H9 (cell line): Measurements from ENCODE around the gene GSN. TPM values are rescaled to one million over a fixed set of nuclear protein-coding genes. Genes with fewer than 3 reads are reported as not detected.

Experiments used
- DNase-seq: peaks from one replicate; pipeline ENCODE4 v3.0.0-alpha.2; 2017
- H2AFZ ChIP-seq: one replicate; pipeline ENCODE4 v1.6.1; 2013; ENCODE audit warnings: mild to moderate bottlenecking, low read length, control low read depth, moderate library complexity
- H2AK5ac ChIP-seq: 2 replicates; pipeline ENCODE4 v1.6.1; 2013; ENCODE audit warnings: low read length, control low read depth, mixed read lengths; ENCODE audit not compliant: insufficient read length
- H2BK120ac ChIP-seq: one replicate; pipeline ENCODE4 v1.6.1; 2013; ENCODE audit warnings: low read depth, mild to moderate bottlenecking, low read length, control low read depth, inconsistent platforms; ENCODE audit not compliant: poor library complexity, severe bottlenecking
- H2BK12ac ChIP-seq: 2 replicates; pipeline ENCODE4 v1.6.1; 2013; ENCODE audit warnings: low read length, control low read depth, mixed read lengths, low read depth; ENCODE audit not compliant: insufficient read length
- H2BK15ac ChIP-seq: 2 replicates; pipeline ENCODE4 v1.6.1; 2013; ENCODE audit warnings: low read depth, low read length, control low read depth
- H2BK20ac ChIP-seq: one replicate; pipeline ENCODE4 v1.6.1; 2013; ENCODE audit warnings: low read depth, mild to moderate bottlenecking, low read length, control low read depth, inconsistent platforms; ENCODE audit not compliant: poor library complexity, severe bottlenecking
- H2BK5ac ChIP-seq: 2 replicates; pipeline ENCODE4 v1.6.1; 2013; ENCODE audit warnings: low read length, control low read depth, mixed read lengths; ENCODE audit not compliant: insufficient read length
- H3K14ac ChIP-seq: 2 replicates; pipeline ENCODE4 v1.6.1; 2013; ENCODE audit warnings: low read length, control low read depth; ENCODE audit not compliant: insufficient read depth
- H3K18ac ChIP-seq: 2 replicates; pipeline ENCODE4 v1.6.1; 2013; ENCODE audit warnings: low read depth, mild to moderate bottlenecking, mixed read lengths, low read length, control low read depth; ENCODE audit not compliant: insufficient read length
- H3K23ac ChIP-seq: 2 replicates; pipeline ENCODE4 v1.6.1; 2013; ENCODE audit warnings: low read length, control low read depth, mixed read lengths, low read depth; ENCODE audit not compliant: insufficient read length
- H3K23me2 ChIP-seq: 2 replicates; pipeline ENCODE4 v1.6.1; 2013; ENCODE audit warnings: low read depth, mild to moderate bottlenecking, mixed read lengths, low read length, control low read depth; ENCODE audit not compliant: insufficient read length, poor library complexity, severe bottlenecking
- H3K27ac ChIP-seq: 2 replicates; pipeline ENCODE4 v1.5.1; 2013; ENCODE audit warnings: low read length, control low read depth, mixed read lengths, low read depth; ENCODE audit not compliant: insufficient read length
- H3K27me3 ChIP-seq: 2 replicates; pipeline ENCODE4 v1.6.1; 2013; ENCODE audit warnings: low read length, control low read depth, inconsistent platforms; ENCODE audit not compliant: insufficient read depth
- H3K4ac ChIP-seq: 2 replicates; pipeline ENCODE4 v1.6.1; 2013; ENCODE audit warnings: low read depth, mild to moderate bottlenecking, control low read depth, inconsistent platforms, low read length, moderate library complexity
- H3K4me1 ChIP-seq: 2 replicates; pipeline ENCODE4 v1.6.1; 2013; ENCODE audit warnings: low read length, control low read depth, inconsistent platforms; ENCODE audit not compliant: insufficient read depth
- H3K4me2 ChIP-seq: 2 replicates; pipeline ENCODE4 v1.6.1; 2013; ENCODE audit warnings: low read length, control low read depth, mixed read lengths; ENCODE audit not compliant: insufficient read length, insufficient read depth
- H3K56ac ChIP-seq: 2 replicates; pipeline ENCODE4 v1.6.1; 2013; ENCODE audit warnings: low read depth, mild to moderate bottlenecking, mixed read lengths, low read length, control low read depth; ENCODE audit not compliant: insufficient read length
- H3K79me1 ChIP-seq: 2 replicates; pipeline ENCODE4 v1.6.1; 2013; ENCODE audit warnings: low read depth, mild to moderate bottlenecking, moderate library complexity, low read length, control low read depth, inconsistent platforms; ENCODE audit not compliant: insufficient read depth, poor library complexity, severe bottlenecking
- H3K79me2 ChIP-seq: 2 replicates; pipeline ENCODE4 v1.6.1; 2013; ENCODE audit warnings: low read length, control low read depth, inconsistent platforms; ENCODE audit not compliant: insufficient read depth
- H3K9ac ChIP-seq: 2 replicates; pipeline ENCODE4 v1.6.1; 2013; ENCODE audit warnings: low read length, control low read depth, mixed read lengths; ENCODE audit not compliant: insufficient read length; ENCODE audit errors: extremely low read depth
- H3K9me3 ChIP-seq: one replicate; pipeline ENCODE4 v1.6.1; 2013; ENCODE audit warnings: low read depth, low read length, inconsistent platforms; ENCODE audit not compliant: control insufficient read depth
- H3T11ph ChIP-seq: one replicate; pipeline ENCODE4 v1.6.1; 2013; ENCODE audit warnings: mild to moderate bottlenecking, low read length, control low read depth, inconsistent platforms
- H4K20me1 ChIP-seq: one replicate; pipeline ENCODE4 v1.6.1; 2013; ENCODE audit not compliant: control insufficient read depth, insufficient read length, insufficient read depth
- H4K5ac ChIP-seq: 2 replicates; pipeline ENCODE4 v1.6.1; 2013; ENCODE audit warnings: low read depth, mild to moderate bottlenecking, mixed read lengths, low read length, control low read depth; ENCODE audit not compliant: insufficient read length
- H4K8ac ChIP-seq: replicated peaks from 2 replicates; pipeline ENCODE4 v1.6.1; 2013; ENCODE audit warnings: low read length, control low read depth, mixed read lengths, low read depth; ENCODE audit not compliant: insufficient read length
- H4K91ac ChIP-seq: 2 replicates; pipeline ENCODE4 v1.6.1; 2013; ENCODE audit warnings: low read depth, mild to moderate bottlenecking, moderate library complexity, mixed read lengths, low read length, control low read depth; ENCODE audit not compliant: insufficient read length
- H3K27ac Mint-ChIP-seq, 3 experiments: 2 replicates in 2 of 3; 3 replicates in 1 of 3; pipeline ENCODE4 v1.8.0; 2020 to 2021; ENCODE audit warnings: mixed read lengths in 3 of 3, mild to moderate bottlenecking in 1 of 3, moderate library complexity in 1 of 3
- H3K27me3 Mint-ChIP-seq: 2 replicates; pipeline ENCODE4 v1.8.0; 2021; ENCODE audit warnings: low read depth, mild to moderate bottlenecking, moderate library complexity, mixed read lengths
- H3K36me3 Mint-ChIP-seq, 3 experiments: 2 replicates in 2 of 3; 3 replicates in 1 of 3; pipeline ENCODE4 v1.8.0; 2020 to 2021; ENCODE audit warnings: low read depth in 3 of 3, mixed read lengths in 3 of 3; ENCODE audit not compliant: insufficient read depth in 1 of 3
- H3K4me1 Mint-ChIP-seq, 2 experiments: 2 replicates each; pipeline ENCODE4 v1.8.0; 2020; ENCODE audit warnings: mixed read lengths in 2 of 2
- H3K4me3 Mint-ChIP-seq, 2 experiments: 2 replicates in 1 of 2; 3 replicates in 1 of 2; pipeline ENCODE4 v1.8.0; 2020 to 2021; ENCODE audit warnings: mild to moderate bottlenecking in 2 of 2, mixed read lengths in 2 of 2, moderate library complexity in 1 of 2
- H3K9me3 Mint-ChIP-seq, 2 experiments: 2 replicates in 1 of 2; 3 replicates in 1 of 2; pipeline ENCODE4 v1.8.0; 2020; ENCODE audit warnings: mild to moderate bottlenecking in 2 of 2, mixed read lengths in 2 of 2, moderate library complexity in 1 of 2
- WGBS: extraction: QIAGEN DNeasy Blood & Tissue Kit; methylation state at CpG from one replicate; pipeline ENCODE4 v1.1.7; 2013; ENCODE audit warnings: missing lambda C conversion rate, low lambda C conversion rate, mixed read lengths; ENCODE audit not compliant: insufficient read length; ENCODE audit errors: extremely low coverage; 5-methylcytosine and 5-hydroxymethylcytosine counted together
- total RNA-seq: library from RNA; stranded (reverse); gene quantifications from 2 replicates; pipeline ENCODE4 v1.2.1, GENCODE V29; 2021
- TF ChIP-seq, protein P1 (sequence below): fragments of 200-600 bp; sonication (generic); conservative IDR thresholded peaks from 3 replicates; pipeline ENCODE4 v1.8.0; 2021; ENCODE audit warnings: antibody characterized with exemption, mild to moderate bottlenecking

GSN gene
- total RNA-seq, 1 experiment from 2014 or later = 14.9 TPM

DNA sequence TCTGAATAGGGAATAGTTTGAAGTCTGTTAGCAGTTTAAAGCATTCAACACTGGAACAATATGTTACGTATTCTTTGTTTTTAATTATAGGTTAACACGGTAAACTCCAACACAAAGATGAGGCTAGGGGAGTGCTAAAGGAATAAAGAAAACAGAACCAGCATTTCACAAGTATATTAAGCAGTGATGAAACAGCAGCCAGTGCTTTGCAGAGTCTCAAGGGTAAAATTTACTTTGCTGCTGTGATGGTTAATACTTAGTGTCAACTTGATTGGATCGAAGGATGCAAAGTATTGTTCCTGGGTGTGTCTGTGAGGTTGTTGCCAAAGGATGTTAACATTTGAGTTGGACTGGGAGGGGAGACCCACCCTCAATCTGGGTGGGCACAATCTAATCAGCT is 30.0 kb upstream of the GSN start:
- Mint-ChIP-seq H3K27me3 (peaks cover 56% of the 10 kb centered on the region), H3K4me3 (no peak overlapping the region), H3K9me3 (no peaks in the 10 kb centered on the region), H3K27ac (no peak overlapping the region), H3K4me1 (peaks cover 7% of the 10 kb centered on the region in 2 experiments), H3K36me3 (no peaks in the 10 kb centered on the region)
- H2BK5ac ChIP-seq = no peak overlapping the region
- H3K56ac ChIP-seq = no peak overlapping the region
- DNase-seq = no peak
- H4K91ac ChIP-seq = no peak overlapping the region
- H2AK5ac ChIP-seq = no peak overlapping the region
- H2BK20ac ChIP-seq = no peak overlapping the region
- no peak overlapping the region for H3K14ac ChIP-seq
- H3K9me3 ChIP-seq = no peaks in the 10 kb centered on the region
- H3K79me1 ChIP-seq = no peaks in the 10 kb centered on the region
- no peaks in the 10 kb centered on the region for H4K20me1 ChIP-seq
- H3T11ph ChIP-seq = no peak overlapping the region
- H3K23me2 ChIP-seq = no peaks in the 10 kb centered on the region
- H3K23ac ChIP-seq = no peak overlapping the region
- H3K18ac ChIP-seq = no peak overlapping the region
- no peak overlapping the region for H2BK120ac ChIP-seq
- H3K4ac ChIP-seq = no peak overlapping the region
- no peaks in the 10 kb centered on the region for H3K27me3 ChIP-seq
- H3K27ac ChIP-seq = no peak overlapping the region
- no peak overlapping the region for H2AFZ ChIP-seq
- H3K4me1 ChIP-seq = no peaks in the 10 kb centered on the region
- H3K9ac ChIP-seq = no peak overlapping the region
- WGBS = no CpG with 5 or more reads among the region's 3 CpGs
- no peak overlapping the region for H4K5ac ChIP-seq
- H2BK12ac ChIP-seq = no peak overlapping the region
- H2BK15ac ChIP-seq = no peak overlapping the region
- TF ChIP-seq, protein P1, sequence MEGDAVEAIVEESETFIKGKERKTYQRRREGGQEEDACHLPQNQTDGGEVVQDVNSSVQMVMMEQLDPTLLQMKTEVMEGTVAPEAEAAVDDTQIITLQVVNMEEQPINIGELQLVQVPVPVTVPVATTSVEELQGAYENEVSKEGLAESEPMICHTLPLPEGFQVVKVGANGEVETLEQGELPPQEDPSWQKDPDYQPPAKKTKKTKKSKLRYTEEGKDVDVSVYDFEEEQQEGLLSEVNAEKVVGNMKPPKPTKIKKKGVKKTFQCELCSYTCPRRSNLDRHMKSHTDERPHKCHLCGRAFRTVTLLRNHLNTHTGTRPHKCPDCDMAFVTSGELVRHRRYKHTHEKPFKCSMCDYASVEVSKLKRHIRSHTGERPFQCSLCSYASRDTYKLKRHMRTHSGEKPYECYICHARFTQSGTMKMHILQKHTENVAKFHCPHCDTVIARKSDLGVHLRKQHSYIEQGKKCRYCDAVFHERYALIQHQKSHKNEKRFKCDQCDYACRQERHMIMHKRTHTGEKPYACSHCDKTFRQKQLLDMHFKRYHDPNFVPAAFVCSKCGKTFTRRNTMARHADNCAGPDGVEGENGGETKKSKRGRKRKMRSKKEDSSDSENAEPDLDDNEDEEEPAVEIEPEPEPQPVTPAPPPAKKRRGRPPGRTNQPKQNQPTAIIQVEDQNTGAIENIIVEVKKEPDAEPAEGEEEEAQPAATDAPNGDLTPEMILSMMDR = no peak
- H3K79me2 ChIP-seq = no peaks in the 10 kb centered on the region
- no peak overlapping the region for H3K4me2 ChIP-seq
- no peak overlapping the region for H4K8ac ChIP-seq
